CD4-positive, alpha-beta T cell treated with Interleukin-12 subunit alpha and Interleukin-12 subunit beta, for 1 hour (primary cell): ENCODE data around the gene AIM2.

Experiments used
- DNase-seq: peaks from one replicate; pipeline ENCODE4 v3.0.0-alpha.2; 2020

AIM2 gene

GRCh38 chr1:159014003-159014571 is 62.5 kb downstream of the AIM2 start:
- no peak for DNase-seq

- DNase-seq: peak; percentile 69
Observed at GRCh38 chr1:159012495-159012894, 64.1 kb downstream of the AIM2 start.
